MCF 10A (cell line): ENCODE data around the gene TRABD. TPM values are rescaled to one million over a fixed set of nuclear protein-coding genes. Genes with fewer than 3 reads are reported as not detected.

Source experiments
- BruUV-seq: library from RNA; stranded (reverse); fragments of 400-500 nt; replicated peaks from 2 replicates; lab custom pipeline; 2021; lab: Mats Ljungman, UMichigan
- CTCF ChIA-PET: fragments of 300-600 bp; sonication (Branson Sonifier 250); formaldehyde crosslinking; extraction: SDS; loops from one replicate; lab custom pipeline; 2021; ENCODE audit warnings: antibody characterized with exemption, inconsistent platforms; lab: Yijun Ruan, JAX
- POLR2A ChIA-PET: fragments of 300-600, 350-650 bp; sonication (Branson Sonifier 250); formaldehyde crosslinking; extraction: SDS; loops from one replicate; lab custom pipeline; 2020; ENCODE audit warnings: antibody characterized with exemption, inconsistent platforms; lab: Yijun Ruan, JAX
- DNase-seq: peaks from one replicate; pipeline ENCODE4 v3.0.0-alpha.2; 2018; ENCODE audit not compliant: unreplicated experiment
- H3K27ac Mint-ChIP-seq: one replicate; pipeline ENCODE4 v1.8.0; 2022; ENCODE audit warnings: mild to moderate bottlenecking, low read depth, mixed read lengths; ENCODE audit not compliant: unreplicated experiment
- H3K27me3 Mint-ChIP-seq: one replicate; pipeline ENCODE4 v1.8.0; 2022; ENCODE audit warnings: mixed read lengths; ENCODE audit not compliant: insufficient read depth, unreplicated experiment
- H3K36me3 Mint-ChIP-seq: one replicate; pipeline ENCODE4 v1.8.0; 2022; ENCODE audit warnings: mild to moderate bottlenecking, moderate library complexity, mixed read lengths; ENCODE audit not compliant: insufficient read depth, unreplicated experiment
- H3K4me1 Mint-ChIP-seq: one replicate; pipeline ENCODE4 v1.8.0; 2022; ENCODE audit warnings: mixed read lengths; ENCODE audit not compliant: insufficient read depth, unreplicated experiment
- H3K4me3 Mint-ChIP-seq: one replicate; pipeline ENCODE4 v1.8.0; 2022; ENCODE audit warnings: mild to moderate bottlenecking, moderate library complexity, mixed read lengths; ENCODE audit not compliant: unreplicated experiment
- H3K9me3 Mint-ChIP-seq: one replicate; pipeline ENCODE4 v1.8.0; 2022; ENCODE audit warnings: mixed read lengths; ENCODE audit not compliant: unreplicated experiment
- CTCF ChIP-seq: fragments of 200-600 bp; IDR thresholded peaks from one replicate; pipeline ENCODE4 v1.8.0; 2022; ENCODE audit warnings: antibody characterized with exemption, mild to moderate bottlenecking; ENCODE audit not compliant: unreplicated experiment
- intact Hi-C: fragments of 100-400 bp; cut with micrococcal nuclease; formaldehyde crosslinking; loops from 2 replicates; pipeline ENCODE4 v1.14.1; 2022
- total RNA-seq: library from RNA; stranded (reverse); gene quantifications from 2 replicates; pipeline ENCODE4 v1.2.3, GENCODE V29; 2022

Gene TRABD
- total RNA-seq, 1 experiment from 2014 or later = 63.8 TPM

DNA sequence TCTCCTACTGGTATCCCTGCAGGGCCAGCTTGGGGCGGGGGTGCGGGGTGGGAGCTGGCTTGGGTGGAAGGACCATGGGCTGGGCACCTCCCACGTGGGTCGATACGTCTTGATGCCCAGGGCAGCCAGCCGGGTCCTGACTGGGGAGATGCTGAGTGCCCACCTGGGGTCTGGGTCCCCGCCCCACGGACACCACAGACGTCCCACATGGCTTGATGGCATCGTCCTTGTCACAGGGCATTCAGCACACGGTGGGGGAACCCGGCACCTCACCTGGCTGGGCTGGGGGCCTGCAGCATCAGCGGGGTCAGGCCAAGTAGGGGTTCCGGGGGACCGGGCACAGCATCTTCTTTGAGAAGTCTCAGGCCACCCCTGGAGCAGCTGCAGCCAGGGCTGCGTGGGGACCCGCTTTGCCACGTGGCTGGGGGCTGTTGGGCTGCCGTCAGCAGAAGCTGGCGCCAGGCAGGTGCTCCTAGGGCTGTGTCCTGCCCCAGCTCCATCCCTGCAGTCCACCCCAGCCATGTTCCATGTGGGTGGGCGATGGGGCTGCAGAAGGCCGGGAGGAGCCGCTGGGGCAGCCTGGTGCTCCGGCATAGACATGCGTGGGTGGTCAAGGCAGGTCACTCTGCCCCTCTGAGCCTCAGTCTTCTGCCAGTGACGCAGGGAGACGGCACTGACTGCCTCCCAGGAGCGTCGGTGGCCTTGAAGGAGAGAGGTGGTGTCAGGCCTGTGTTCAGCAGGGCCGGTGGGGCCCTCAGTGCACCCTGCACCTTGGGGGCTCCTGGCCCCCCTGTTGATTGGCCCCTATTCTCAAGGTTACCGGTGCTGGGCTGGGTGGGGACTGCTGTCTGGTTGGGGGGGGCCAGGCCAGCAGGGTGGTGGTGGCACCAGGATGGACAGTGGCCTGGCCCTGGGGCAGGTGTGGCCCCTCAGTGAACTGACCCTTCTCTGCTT is 23.5 kb downstream of the TRABD start:
- POLR2A ChIA-PET = interaction anchor here (0.9 to 2.1 kb wide), 2 partner anchors 15 to 60 kb away, joined by 4 to 7 read pairs; no protein-coding TSS in a partner anchor
- TF ChIP-seq CTCF = no peak
- H3K4me1 Mint-ChIP-seq = peaks cover 6% of the 10 kb centered on the region
- H3K27me3 Mint-ChIP-seq = no peaks in the 10 kb centered on the region
- CTCF ChIA-PET = interaction anchor here (0.5 to 3.1 kb wide), 5 partner anchors 19 to 404 kb away, joined by 3 to 14 read pairs (median 9); no protein-coding TSS in a partner anchor
- no peak overlapping the region for H3K27ac Mint-ChIP-seq
- no peak overlapping the region for H3K4me3 Mint-ChIP-seq
- H3K36me3 Mint-ChIP-seq = peaks cover 79% of the 10 kb centered on the region
- no TSS peak for BruUV-seq
- intact Hi-C loops = loop anchor here (1.0 kb wide), 1 partner anchor 60 kb away; no protein-coding TSS in a partner anchor
- H3K9me3 Mint-ChIP-seq = no peaks in the 10 kb centered on the region
- DNase-seq = no peak

- ChIA-PET POLR2A (no interaction called here), CTCF (no interaction called here)
- no peaks in the 10 kb centered on the region for H3K27me3 Mint-ChIP-seq
- H3K4me3 Mint-ChIP-seq = no peak overlapping the region
- no TSS peak for BruUV-seq
- H3K9me3 Mint-ChIP-seq = no peaks in the 10 kb centered on the region
- peaks cover 81% of the 10 kb centered on the region for H3K36me3 Mint-ChIP-seq
- peaks cover 6% of the 10 kb centered on the region for H3K4me1 Mint-ChIP-seq
- no peak overlapping the region for H3K27ac Mint-ChIP-seq
- TF ChIP-seq CTCF = peak; percentile 77
- DNase-seq = peak; percentile 74
- intact Hi-C loops = loop anchor here (1.0 kb wide), 1 partner anchor 61 kb away; no protein-coding TSS in a partner anchor
These were observed 24.2 kb downstream of the TRABD start for GRCh38 chr22:50209893-50210292.

DNA sequence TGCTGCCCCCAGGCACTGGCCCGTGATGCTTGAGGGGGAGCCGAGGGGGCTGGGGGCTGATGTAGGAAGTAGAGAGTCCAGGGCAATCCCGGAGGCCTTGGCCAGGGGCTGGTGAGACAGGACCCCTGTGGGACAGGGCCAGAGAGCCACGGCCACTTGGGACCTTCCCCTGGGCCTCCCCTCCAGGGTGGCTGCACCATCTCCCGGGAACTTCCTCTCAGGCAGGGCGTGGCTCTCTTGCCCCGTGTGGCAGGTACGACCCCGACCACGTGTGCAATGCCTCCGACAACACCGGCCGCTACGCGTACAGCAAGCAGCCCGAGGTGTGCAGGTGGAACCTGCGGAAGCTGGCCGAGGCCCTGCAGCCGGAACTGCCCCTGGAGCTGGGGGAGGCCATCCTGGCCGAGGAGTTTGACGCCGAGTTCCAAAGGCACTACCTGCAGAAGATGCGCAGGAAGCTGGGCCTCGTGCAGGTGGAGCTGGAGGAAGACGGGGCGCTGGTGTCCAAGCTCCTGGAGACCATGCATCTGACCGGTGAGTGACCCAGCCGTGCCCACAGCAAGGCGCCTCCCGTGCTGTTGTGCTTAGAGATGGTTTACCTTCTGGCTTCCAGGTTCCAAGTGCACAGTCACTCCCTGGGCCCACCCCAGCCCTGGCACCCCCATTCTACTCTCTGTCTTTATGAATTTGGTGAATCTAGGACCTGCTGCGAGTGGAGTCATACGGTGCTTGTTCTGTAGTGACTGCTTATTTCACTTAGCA is 24.8 kb downstream of the TRABD start:
- H3K4me3 Mint-ChIP-seq = no peak overlapping the region
- TF ChIP-seq CTCF = no peak
- BruUV-seq = no TSS peak
- no peak for DNase-seq
- no peak overlapping the region for H3K27ac Mint-ChIP-seq
- intact Hi-C loops = no loop called here
- ChIA-PET CTCF (interaction anchor here (0.9 to 2.1 kb wide), 6 partner anchors 8 to 68 kb away, joined by 3 to 19 read pairs (median 4); no protein-coding TSS in a partner anchor), POLR2A (no interaction called here)
- peaks cover 6% of the 10 kb centered on the region for H3K4me1 Mint-ChIP-seq
- no peaks in the 10 kb centered on the region for H3K9me3 Mint-ChIP-seq
- no peaks in the 10 kb centered on the region for H3K27me3 Mint-ChIP-seq
- H3K36me3 Mint-ChIP-seq = peaks cover 81% of the 10 kb centered on the region
